Right ventricle myocardium superior (tissue), 1 donor: ENCODE results near the gene LAMB2. TPM values are rescaled to one million over a fixed set of nuclear protein-coding genes. Genes with fewer than 3 reads are reported as not detected.

Experiments
- ATAC-seq: fragments of 200-7000 bp; cut with Tn5 transposase; one replicate; pipeline ENCODE4 v1.9.1; 2020; ENCODE audit warnings: mild to moderate bottlenecking; ENCODE audit not compliant: poor library complexity
- DNase-seq: peaks from one replicate; pipeline ENCODE4 v3.0.0-alpha.2; 2020
- intact Hi-C: fragments of 100-400 bp; cut with DNase I; formaldehyde crosslinking; loops from one replicate; pipeline ENCODE4 v1.11.2; 2022
- long read RNA-seq: library from polyadenylated mRNA; unstranded; transcript quantifications from one replicate; pipeline ENCODE4 v2.0.0, GENCODE V29; 2021
- total RNA-seq: library from RNA; stranded (reverse); fragmentation: NEBNext Ultra II Directional; extraction: Animal tissue kit (Norgen Biotek cat#: 25700); gene quantifications from one replicate; pipeline ENCODE4 v1.2.1, GENCODE V29; 2021
- donor health status: DM: no; HTN: yes; CAD: no; lungs with severe emphysema.

The LAMB2 gene
- 568 TPM for total RNA-seq
- long read RNA-seq, full-length matches to known transcripts, result 231 of 874 reads
- long read RNA-seq, partial matches to known transcripts, result 572 of 874 reads
- long read RNA-seq, other reads (novel, unspliced or antisense), result 71 of 874 reads

- intact Hi-C loops, result no loop called here
- ATAC-seq, result peak; percentile 90
- peak; percentile 84 for DNase-seq
Measured at GRCh38 chr3:49132437-49133225, at the start of gene LAMB2. Gene LAMB2 (minus strand): TSS chr3:49133050. CDS start chr3:49132867, 183 bp downstream.

GRCh38 chr3:49181351-49181750, 48.5 kb upstream of the LAMB2 start:
- ATAC-seq, result no peak

GRCh38 chr3:49180116-49180515, 47.3 kb upstream of the LAMB2 start:
- intact Hi-C loops, result no loop called here
- ATAC-seq (no peak), DNase-seq (no peak)

More at GRCh38 chr3:49181351-49181750, 48.5 kb upstream of the LAMB2 start:
- DNase-seq, result no peak
- intact Hi-C loops, result no loop called here

GRCh38 chr3:49177073-49177472, 44.2 kb upstream of the LAMB2 start:
- intact Hi-C loops, result loop anchor here (10.0 kb wide), 1 partner anchor 278 kb away; no protein-coding TSS in a partner anchor
- no peak for DNase-seq
- ATAC-seq, result no peak

GRCh38 chr3:49175530-49175929, 42.7 kb upstream of the LAMB2 start:
- intact Hi-C loops, result loop anchor here (10.0 kb wide), 1 partner anchor 279 kb away; no protein-coding TSS in a partner anchor
- ATAC-seq (no peak), DNase-seq (no peak)

- no peak for ATAC-seq
- intact Hi-C loops, result loop anchor here (5.0 to 10.0 kb wide), 3 partner anchors 103 to 280 kb away; partner anchors contain the start of gene C3orf62
Measured at GRCh38 chr3:49174397-49174985, 41.6 kb upstream of the LAMB2 start.

GRCh38 chr3:49173792-49174170, 40.9 kb upstream of the LAMB2 start:
- DNase-seq (peak; percentile 55), ATAC-seq (peak; percentile 31)
- intact Hi-C loops, result loop anchor here (5.0 to 10.0 kb wide), 3 partner anchors 104 to 281 kb away; partner anchors contain the start of gene C3orf62

More at GRCh38 chr3:49174397-49174985, 41.6 kb upstream of the LAMB2 start:
- DNase-seq, result no peak

GRCh38 chr3:49173116-49173791, 40.4 kb upstream of the LAMB2 start:
- ATAC-seq (peak; percentile 58), DNase-seq (peak; percentile 75)
- intact Hi-C loops, result loop anchor here (5.0 to 10.0 kb wide), 3 partner anchors 104 to 282 kb away; partner anchors contain the start of gene C3orf62

- no peak for ATAC-seq
- intact Hi-C loops, result loop anchor here (5.0 to 10.0 kb wide), 3 partner anchors 105 to 282 kb away; partner anchors contain the start of gene C3orf62
- DNase-seq, result no peak
Measured at GRCh38 chr3:49172551-49173041, 39.7 kb upstream of the LAMB2 start.

- ATAC-seq (no peak), DNase-seq (no peak)
- intact Hi-C loops, result loop anchor here (5.0 to 10.0 kb wide), 3 partner anchors 105 to 283 kb away; partner anchors contain the start of gene C3orf62
Measured at GRCh38 chr3:49171775-49172500, 39.1 kb upstream of the LAMB2 start.

GRCh38 chr3:49171119-49171774, 38.4 kb upstream of the LAMB2 start, which contains the start of gene KLHDC8B:
Gene KLHDC8B (plus strand): TSS chr3:49171598. CDS start chr3:49172770, 1,172 bp downstream.
- DNase-seq (peak; percentile 93), ATAC-seq (peak; percentile 90)
- intact Hi-C loops, result loop anchor here (5.0 to 10.0 kb wide), 3 partner anchors 106 to 284 kb away; partner anchors contain the start of gene C3orf62

- intact Hi-C loops, result loop anchor here (5.0 to 10.0 kb wide), 3 partner anchors 107 to 284 kb away; partner anchors contain the start of gene C3orf62
Measured at GRCh38 chr3:49170744-49171118, 37.9 kb upstream of the LAMB2 start.

GRCh38 chr3:49166752-49167556, 34.1 kb upstream of the LAMB2 start:
- no peak for ATAC-seq
- DNase-seq, result no peak
- intact Hi-C loops, result no loop called here

More at GRCh38 chr3:49170744-49171118, 37.9 kb upstream of the LAMB2 start:
- ATAC-seq (no peak), DNase-seq (no peak)

GRCh38 chr3:49165771-49166751, 33.2 kb upstream of the LAMB2 start, which contains the start of gene CCDC71:
Gene CCDC71 (minus strand): TSS chr3:49166331. CDS start chr3:49164208, 2,123 bp downstream.
- ATAC-seq (peak; percentile 77), DNase-seq (peak; percentile 90)
- intact Hi-C loops, result no loop called here
